Smooth muscle cell (in vitro differentiated cells): ENCODE measurements around the gene PIEZO2. TPM values are rescaled to one million over a fixed set of nuclear protein-coding genes. Genes with fewer than 3 reads are reported as not detected.

Experiments used
- DNase-seq: peaks from one replicate; lab custom pipeline; 2025; ENCODE audit not compliant: unreplicated experiment; lab: John Stamatoyannopoulos, UW
- H2AFZ ChIP-seq: fragments of 200-600 bp; sonication (generic); 2 replicates; pipeline ENCODE4 v1.6.0; 2016; ENCODE audit warnings: antibody characterized with exemption, low read depth, mild to moderate bottlenecking
- H3F3A ChIP-seq: fragments of 200-600 bp; sonication (generic); 2 replicates; pipeline ENCODE4 v1.6.0; 2017; ENCODE audit warnings: antibody characterized with exemption, low read depth
- H3K27ac ChIP-seq: fragments of 200-600 bp; sonication (generic); 2 replicates; pipeline ENCODE4 v1.5.1; 2016; ENCODE audit warnings: low read depth, mild to moderate bottlenecking
- H3K27me3 ChIP-seq: fragments of 200-600 bp; sonication (generic); 2 replicates; pipeline ENCODE4 v1.6.1; 2016; ENCODE audit warnings: low read depth, mild to moderate bottlenecking
- H3K36me3 ChIP-seq: fragments of 200-600 bp; sonication (generic); 2 replicates; pipeline ENCODE4 v1.5.1; 2016; ENCODE audit warnings: low read depth
- H3K4me1 ChIP-seq: fragments of 200-600 bp; sonication (generic); 2 replicates; pipeline ENCODE4 v1.5.1; 2016; ENCODE audit warnings: low read depth
- H3K4me2 ChIP-seq: fragments of 200-600 bp; sonication (generic); 2 replicates; pipeline ENCODE4 v1.6.0; 2016; ENCODE audit warnings: mild to moderate bottlenecking
- H3K4me3 ChIP-seq: fragments of 200-600 bp; sonication (generic); 2 replicates; pipeline ENCODE4 v1.5.1; 2016; ENCODE audit warnings: mild to moderate bottlenecking
- H3K79me2 ChIP-seq: fragments of 200-600 bp; sonication (generic); 2 replicates; pipeline ENCODE4 v1.6.0; 2016; ENCODE audit warnings: low read depth, mild to moderate bottlenecking
- H3K9ac ChIP-seq: fragments of 200-600 bp; sonication (generic); 2 replicates; pipeline ENCODE4 v1.6.0; 2016; ENCODE audit warnings: low read depth
- H3K9me3 ChIP-seq: fragments of 200-600 bp; sonication (generic); replicated peaks from 2 replicates; pipeline ENCODE4 v1.5.1; 2016; ENCODE audit warnings: low read depth
- H4K20me1 ChIP-seq: fragments of 200-600 bp; sonication (generic); 2 replicates; pipeline ENCODE4 v1.6.0; 2016; ENCODE audit warnings: low read depth
- WGBS: methylation state at CpG from one replicate; pipeline ENCODE4 v1.1.7; 2016; ENCODE audit warnings: low lambda C conversion rate; 5-methylcytosine and 5-hydroxymethylcytosine counted together
- polyA plus RNA-seq: library from polyadenylated mRNA; unstranded; fragments of >200 nt; fragmentation: Nextera tagmentation; extraction: Ambion mirVana; gene quantifications from 2 replicates; pipeline ENCODE4 v1.2.1, GENCODE V29; 2016
- total RNA-seq: library from RNA; depleted of rRNA; stranded (reverse); fragments of >200 nt; gene quantifications from 2 replicates; pipeline ENCODE4 v1.2.3, GENCODE V29; 2014
- TF ChIP-seq, protein P1 (sequence below): fragments of 200-600 bp; sonication (generic); IDR thresholded peaks from 2 replicates; pipeline ENCODE4 v1.5.1; 2017; ENCODE audit warnings: borderline replicate concordance, mild to moderate bottlenecking, antibody characterized with exemption; ENCODE audit not compliant: insufficient read depth, poor library complexity, severe bottlenecking

The PIEZO2 gene
- total and polyA plus RNA-seq, 2 experiments from 2014 or later = 1.3 to 4.7 TPM

- WGBS = 89% methylated on average over 1 of the region's 1 CpG
- DNase-seq = no peak
These were observed 241.6 kb downstream of the PIEZO2 start for GRCh38 chr18:10907749-10908148.

DNA sequence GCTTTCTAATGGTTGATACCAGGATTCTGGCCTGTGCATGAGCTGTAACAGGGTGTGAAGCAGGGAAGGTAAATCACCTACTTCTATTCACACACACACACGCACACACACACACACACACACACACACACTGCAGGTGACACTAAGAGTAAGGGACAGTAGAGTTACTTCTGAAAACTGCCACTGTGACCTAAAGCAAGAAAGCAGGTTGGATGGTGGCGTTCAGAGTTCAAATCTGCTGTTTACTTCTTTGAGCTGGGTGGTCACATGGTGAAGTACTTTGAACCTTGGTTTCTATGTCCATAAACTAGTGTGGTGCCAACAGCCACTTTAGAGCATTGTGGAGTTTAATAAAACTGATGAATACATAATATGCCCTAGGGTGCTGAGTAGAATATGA, 248.0 kb downstream of the PIEZO2 start:
- no peak overlapping the region for H3K9ac ChIP-seq
- no peak for DNase-seq
- H3K27me3 ChIP-seq = peaks cover 4% of the 10 kb centered on the region
- H3K36me3 ChIP-seq = no peaks in the 10 kb centered on the region
- no peak overlapping the region for H2AFZ ChIP-seq
- no peaks in the 10 kb centered on the region for H3K9me3 ChIP-seq
- H3F3A ChIP-seq = no peaks in the 10 kb centered on the region
- H3K79me2 ChIP-seq = no peaks in the 10 kb centered on the region
- WGBS = 90% methylated on average over 2 of the region's 2 CpGs
- H4K20me1 ChIP-seq = no peaks in the 10 kb centered on the region
- H3K4me3 ChIP-seq = no peak overlapping the region
- TF ChIP-seq, protein P1, sequence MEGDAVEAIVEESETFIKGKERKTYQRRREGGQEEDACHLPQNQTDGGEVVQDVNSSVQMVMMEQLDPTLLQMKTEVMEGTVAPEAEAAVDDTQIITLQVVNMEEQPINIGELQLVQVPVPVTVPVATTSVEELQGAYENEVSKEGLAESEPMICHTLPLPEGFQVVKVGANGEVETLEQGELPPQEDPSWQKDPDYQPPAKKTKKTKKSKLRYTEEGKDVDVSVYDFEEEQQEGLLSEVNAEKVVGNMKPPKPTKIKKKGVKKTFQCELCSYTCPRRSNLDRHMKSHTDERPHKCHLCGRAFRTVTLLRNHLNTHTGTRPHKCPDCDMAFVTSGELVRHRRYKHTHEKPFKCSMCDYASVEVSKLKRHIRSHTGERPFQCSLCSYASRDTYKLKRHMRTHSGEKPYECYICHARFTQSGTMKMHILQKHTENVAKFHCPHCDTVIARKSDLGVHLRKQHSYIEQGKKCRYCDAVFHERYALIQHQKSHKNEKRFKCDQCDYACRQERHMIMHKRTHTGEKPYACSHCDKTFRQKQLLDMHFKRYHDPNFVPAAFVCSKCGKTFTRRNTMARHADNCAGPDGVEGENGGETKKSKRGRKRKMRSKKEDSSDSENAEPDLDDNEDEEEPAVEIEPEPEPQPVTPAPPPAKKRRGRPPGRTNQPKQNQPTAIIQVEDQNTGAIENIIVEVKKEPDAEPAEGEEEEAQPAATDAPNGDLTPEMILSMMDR = no peak
- H3K27ac ChIP-seq = no peak overlapping the region
- H3K4me1 ChIP-seq = no peaks in the 10 kb centered on the region
- no peak overlapping the region for H3K4me2 ChIP-seq

More at GRCh38 chr18:10907749-10908148, 241.6 kb downstream of the PIEZO2 start:
- H3K9ac ChIP-seq = no peak overlapping the region
- H2AFZ ChIP-seq = no peak overlapping the region
- H3K4me1 ChIP-seq = peaks cover 1% of the 10 kb centered on the region
- no peak overlapping the region for H3K4me3 ChIP-seq
- H3F3A ChIP-seq = no peaks in the 10 kb centered on the region
- no peaks in the 10 kb centered on the region for H3K27me3 ChIP-seq
- no peaks in the 10 kb centered on the region for H4K20me1 ChIP-seq
- no peaks in the 10 kb centered on the region for H3K79me2 ChIP-seq
- no peak overlapping the region for H3K27ac ChIP-seq
- no peaks in the 10 kb centered on the region for H3K9me3 ChIP-seq
- no peaks in the 10 kb centered on the region for H3K36me3 ChIP-seq
- no peak overlapping the region for H3K4me2 ChIP-seq
- TF ChIP-seq, protein P1 = no peak

- no peak overlapping the region for H3K9ac ChIP-seq
- no peaks in the 10 kb centered on the region for H4K20me1 ChIP-seq
- DNase-seq = no peak
- peaks cover 4% of the 10 kb centered on the region for H3K27me3 ChIP-seq
- no peaks in the 10 kb centered on the region for H3F3A ChIP-seq
- H3K4me3 ChIP-seq = no peak overlapping the region
- H3K4me2 ChIP-seq = no peak overlapping the region
- H3K4me1 ChIP-seq = no peaks in the 10 kb centered on the region
- no peaks in the 10 kb centered on the region for H3K36me3 ChIP-seq
- H2AFZ ChIP-seq = no peak overlapping the region
- no peaks in the 10 kb centered on the region for H3K9me3 ChIP-seq
- TF ChIP-seq, protein P1 = no peak
- WGBS = 70% methylated on average over 4 of the region's 4 CpGs
- no peaks in the 10 kb centered on the region for H3K79me2 ChIP-seq
- no peak overlapping the region for H3K27ac ChIP-seq
These were observed 248.9 kb downstream of the PIEZO2 start for GRCh38 chr18:10900435-10900834.

DNA sequence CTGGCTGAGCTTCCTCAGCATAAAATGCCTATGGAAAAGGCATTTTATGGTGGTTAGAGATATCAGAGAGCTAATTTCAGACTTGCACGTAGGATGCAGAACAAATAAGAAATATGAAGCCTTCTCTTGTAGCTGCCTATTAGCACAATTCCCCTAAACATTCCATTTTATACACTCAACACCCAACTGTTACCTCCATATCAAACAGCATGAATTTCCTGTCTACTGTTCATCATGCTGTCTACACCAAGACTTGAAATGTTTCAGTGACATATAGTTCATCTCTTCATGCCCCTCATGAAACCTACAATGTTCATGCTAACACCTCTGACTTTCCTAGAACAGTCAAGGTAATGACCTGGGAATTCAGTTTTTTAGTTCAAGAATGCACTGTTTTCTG, 249.9 kb downstream of the PIEZO2 start:
- no peak overlapping the region for H3K4me2 ChIP-seq
- no peak for DNase-seq
- no peaks in the 10 kb centered on the region for H3K9me3 ChIP-seq
- WGBS = 96% methylated on average over 1 of the region's 1 CpG
- H3K79me2 ChIP-seq = no peaks in the 10 kb centered on the region
- H3K36me3 ChIP-seq = no peaks in the 10 kb centered on the region
- H3K9ac ChIP-seq = no peak overlapping the region
- H2AFZ ChIP-seq = no peak overlapping the region
- H4K20me1 ChIP-seq = no peaks in the 10 kb centered on the region
- H3F3A ChIP-seq = no peaks in the 10 kb centered on the region
- H3K27me3 ChIP-seq = peaks cover 4% of the 10 kb centered on the region
- TF ChIP-seq, protein P1 = no peak
- no peaks in the 10 kb centered on the region for H3K4me1 ChIP-seq
- no peak overlapping the region for H3K4me3 ChIP-seq
- H3K27ac ChIP-seq = no peak overlapping the region
